Hepatic stellate cell (primary cell): ENCODE results near the gene DGLUCY.
"Not testable (repeated sequence)": the region's sequence is repeated elsewhere in the genome, so short reads cannot be mapped to it uniquely, and the experiment has no call there.

Experiments used
- DNase-seq: peaks from one replicate; pipeline ENCODE4 v3.0.0; 2011; ENCODE audit warnings: low spot score

DGLUCY gene, protein sequence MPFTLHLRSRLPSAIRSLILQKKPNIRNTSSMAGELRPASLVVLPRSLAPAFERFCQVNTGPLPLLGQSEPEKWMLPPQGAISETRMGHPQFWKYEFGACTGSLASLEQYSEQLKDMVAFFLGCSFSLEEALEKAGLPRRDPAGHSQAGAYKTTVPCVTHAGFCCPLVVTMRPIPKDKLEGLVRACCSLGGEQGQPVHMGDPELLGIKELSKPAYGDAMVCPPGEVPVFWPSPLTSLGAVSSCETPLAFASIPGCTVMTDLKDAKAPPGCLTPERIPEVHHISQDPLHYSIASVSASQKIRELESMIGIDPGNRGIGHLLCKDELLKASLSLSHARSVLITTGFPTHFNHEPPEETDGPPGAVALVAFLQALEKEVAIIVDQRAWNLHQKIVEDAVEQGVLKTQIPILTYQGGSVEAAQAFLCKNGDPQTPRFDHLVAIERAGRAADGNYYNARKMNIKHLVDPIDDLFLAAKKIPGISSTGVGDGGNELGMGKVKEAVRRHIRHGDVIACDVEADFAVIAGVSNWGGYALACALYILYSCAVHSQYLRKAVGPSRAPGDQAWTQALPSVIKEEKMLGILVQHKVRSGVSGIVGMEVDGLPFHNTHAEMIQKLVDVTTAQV

DNA sequence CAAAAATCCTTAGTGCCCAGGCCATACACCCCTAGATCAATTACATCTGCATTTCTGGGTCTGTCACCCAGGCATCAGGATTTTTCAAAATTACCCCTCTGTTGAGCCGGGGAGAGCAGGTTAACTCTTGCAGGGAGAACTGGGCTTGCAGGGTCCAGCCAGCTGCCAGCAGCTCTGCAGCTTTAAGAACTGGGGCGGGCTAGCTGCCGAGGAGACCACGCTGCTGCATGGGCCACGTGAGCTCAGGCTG, at the start of gene DGLUCY:
DGLUCY (plus strand) TSS at position 245 of the 250 bp plus-strand sequence. CDS start 46,222 bp downstream, outside the sequence.
- DNase-seq: peak; percentile 81

DNA sequence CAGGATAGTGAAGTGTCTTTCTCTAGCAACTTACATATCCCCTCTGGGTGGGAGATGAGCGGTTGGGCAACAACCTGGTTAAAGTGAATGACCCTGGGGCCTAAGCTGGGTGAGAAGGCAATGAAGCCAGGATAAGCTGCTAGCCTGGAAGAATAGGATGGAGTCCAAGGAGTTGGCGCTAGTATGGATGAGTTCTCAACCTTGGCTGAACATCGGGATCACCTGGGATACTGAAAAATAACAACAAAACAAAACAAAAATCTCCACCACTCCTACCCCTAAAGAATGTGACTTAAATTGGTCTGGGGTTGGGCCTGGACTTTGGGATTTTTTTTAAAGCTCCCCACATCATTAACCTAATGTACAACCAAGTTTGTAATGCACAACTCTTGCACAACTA, 48.6 kb upstream of the DGLUCY start:
- no peak for DNase-seq

DNA sequence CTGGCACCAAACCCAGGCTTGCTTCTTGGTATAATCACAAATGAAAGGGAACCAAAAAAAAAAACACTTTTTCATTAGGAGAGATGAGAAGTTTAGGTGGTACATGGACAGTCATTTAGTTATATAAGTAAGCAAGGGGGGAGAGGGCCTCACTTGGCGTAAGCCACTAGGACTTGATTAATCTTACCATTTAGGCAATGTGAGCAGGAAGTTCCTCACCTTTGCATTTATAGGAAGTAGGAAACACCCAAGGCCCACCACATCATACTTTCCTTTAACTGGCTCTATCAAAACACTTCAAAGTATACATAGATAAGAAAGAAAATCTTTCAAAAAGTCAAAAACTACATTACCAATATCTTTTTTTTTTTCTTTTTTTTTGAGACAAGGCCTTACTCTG, 46.7 kb upstream of the DGLUCY start:
- DNase-seq: no peak

DNA sequence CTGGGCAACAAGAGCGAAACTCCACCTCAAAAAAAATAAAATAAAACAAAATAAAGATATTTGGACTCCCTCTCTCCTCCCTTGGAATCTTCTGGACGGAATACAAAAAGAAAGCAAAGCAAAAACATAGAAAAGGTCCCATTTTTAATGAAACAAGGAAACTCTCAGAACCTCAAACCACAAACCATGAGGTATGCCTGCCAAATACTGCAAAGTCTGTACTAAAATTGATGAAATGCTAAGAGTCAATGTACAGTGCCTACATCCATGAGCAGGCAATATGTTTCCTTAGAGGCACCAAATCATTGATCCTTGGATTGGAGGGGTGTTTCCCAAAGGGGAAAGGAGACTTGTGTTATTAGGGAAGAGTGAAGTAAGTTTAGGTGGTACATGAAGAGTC, 45.2 kb upstream of the DGLUCY start:
- DNase-seq: no peak

DNA sequence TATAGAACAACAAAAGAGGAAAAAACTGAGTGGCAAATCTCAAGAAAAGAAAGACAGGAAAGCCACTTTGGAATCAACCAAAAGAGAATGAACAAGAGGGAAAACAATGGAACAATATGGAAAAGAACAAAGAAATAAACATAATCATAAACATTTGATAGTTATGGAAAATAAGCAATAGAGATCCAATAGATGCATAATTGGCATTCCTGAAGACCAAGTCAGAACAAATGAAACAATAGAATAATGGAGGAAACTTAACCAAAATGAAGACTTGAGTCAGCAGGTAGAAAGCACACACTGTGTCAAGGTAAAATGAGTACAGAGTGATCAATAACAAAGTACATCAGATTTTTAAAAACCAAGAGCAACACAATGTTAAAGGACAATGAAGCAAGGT, 43.3 kb upstream of the DGLUCY start:
- DNase-seq: no peak

DNA sequence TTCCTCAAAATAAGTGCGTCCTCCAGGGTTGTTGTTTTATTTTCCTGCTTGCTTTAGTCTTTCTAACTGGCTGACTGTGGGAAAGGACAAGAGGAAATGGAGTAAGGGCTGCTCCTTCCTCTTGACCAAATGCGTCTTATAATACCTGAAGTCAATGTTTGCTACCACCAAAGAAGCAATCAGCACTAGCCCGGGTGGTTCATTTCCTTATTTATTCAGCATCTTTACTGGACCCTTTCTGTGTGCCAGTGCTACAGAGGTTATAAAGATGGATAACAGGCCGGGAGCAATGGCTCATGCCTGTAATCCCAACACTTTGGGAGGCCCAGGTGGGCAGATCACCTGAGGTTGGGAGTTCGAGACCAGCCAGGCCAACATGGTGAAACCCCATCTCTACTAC, 38.3 kb upstream of the DGLUCY start:
- DNase-seq: no peak

DNA sequence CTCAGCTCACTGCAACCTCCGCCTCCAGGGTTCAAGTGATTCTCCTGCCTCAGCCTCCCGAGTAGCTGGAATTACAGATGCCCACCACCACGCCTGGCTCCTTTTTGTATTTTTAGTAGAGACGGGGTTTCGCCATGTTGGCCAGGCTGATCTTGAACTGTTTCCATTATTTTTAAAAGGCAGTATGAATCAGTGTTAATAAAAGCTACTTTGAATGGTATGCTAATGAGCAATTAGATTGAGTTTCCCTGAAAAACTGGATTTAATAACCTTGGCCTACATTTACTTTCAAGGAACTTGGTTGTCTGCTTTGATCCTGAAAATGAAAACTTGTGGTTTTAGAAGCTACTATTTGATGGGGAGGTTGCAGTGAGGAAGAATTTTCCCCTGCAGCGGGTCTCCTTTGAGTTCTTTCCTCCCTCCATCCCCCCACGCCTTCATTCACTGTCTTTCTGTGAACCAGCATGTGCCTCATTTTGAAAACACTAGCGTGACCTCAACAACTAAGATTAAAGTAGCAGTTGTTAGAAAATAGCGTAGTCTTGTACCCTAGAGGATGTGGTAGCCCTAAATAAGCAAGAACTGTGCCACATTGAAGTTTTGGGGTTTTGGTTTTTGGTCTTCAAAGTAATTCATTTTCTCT, 35.7 kb upstream of the DGLUCY start:
- DNase-seq: no peak

DNA sequence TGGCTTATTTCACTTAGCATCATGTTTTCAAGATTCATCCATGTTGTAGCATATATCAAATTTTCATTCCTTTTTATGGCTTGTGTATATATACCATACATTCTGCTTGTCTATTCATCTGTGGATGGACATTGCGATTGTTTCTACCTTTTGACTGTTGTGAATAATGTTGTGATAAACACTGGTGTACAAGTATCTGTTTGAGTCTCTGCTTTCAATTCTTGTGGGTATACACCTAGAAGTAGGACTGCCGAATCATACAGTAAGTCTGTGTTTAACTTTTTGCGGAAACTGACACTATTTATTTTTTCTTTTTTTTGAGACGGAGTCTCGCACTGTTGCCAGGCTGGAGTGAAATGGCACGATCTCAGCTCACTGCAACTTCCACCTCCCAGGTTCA, 33.8 kb upstream of the DGLUCY start:
- DNase-seq: no peak

DNA sequence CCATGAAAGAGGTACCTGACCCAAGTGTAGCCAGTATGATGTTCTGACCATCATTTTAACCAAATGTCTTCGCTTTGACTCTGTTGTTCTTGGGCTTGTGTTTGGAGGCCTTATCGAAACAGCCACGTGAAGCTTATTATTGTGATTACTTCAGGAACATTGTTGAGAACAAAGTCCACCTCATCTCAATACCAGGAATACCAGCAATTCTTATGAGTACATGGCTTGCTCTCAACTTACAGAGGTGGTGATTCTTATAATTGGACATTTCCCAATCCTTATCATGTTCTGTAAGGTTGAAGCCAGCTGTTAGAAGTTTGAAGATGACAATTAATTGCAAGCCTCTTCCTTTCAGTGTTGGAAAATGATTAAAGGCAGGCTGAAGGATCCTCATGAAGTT, 31.6 kb upstream of the DGLUCY start:
- DNase-seq: no peak

DNA sequence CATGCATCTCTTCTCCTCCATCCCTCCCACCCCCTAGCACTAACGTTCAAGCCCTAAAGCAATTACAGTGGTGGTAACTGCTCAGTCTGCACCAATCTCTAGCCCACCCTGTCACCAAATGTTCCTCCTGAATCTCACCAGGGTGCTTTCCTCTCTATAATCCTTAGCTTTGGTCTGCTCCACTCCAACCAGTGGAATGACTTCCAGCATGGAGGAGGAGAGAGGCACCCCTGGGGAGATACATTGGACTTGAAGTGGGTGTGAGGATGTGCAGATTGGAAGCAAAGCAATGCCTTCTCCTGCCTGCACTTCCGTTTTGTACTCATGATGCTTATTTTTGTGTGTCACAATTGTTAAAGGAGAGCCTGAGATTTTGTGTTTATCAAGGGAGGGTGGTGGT, 29.4 kb upstream of the DGLUCY start:
- no peak for DNase-seq

DNA sequence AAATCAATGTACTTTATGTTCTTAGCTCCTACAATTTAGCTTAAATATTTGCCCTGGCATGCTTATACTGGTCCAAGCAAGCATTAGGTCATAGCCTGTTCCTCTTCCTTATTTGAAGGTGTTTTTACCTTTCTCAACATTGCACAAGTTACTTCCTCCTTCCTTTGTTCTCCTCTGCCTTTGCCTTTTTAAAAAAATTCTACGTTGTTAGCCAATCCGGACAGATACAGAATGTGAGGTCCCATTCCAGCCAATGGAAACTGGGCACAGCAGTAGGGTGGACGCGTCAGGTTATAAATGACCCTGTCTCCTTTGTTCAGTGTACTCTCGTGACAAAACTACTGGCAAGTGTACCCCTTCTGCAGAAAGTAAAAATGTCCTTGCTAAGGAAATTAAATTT, 26.4 kb upstream of the DGLUCY start:
- DNase-seq: not testable (repeated sequence)

DNA sequence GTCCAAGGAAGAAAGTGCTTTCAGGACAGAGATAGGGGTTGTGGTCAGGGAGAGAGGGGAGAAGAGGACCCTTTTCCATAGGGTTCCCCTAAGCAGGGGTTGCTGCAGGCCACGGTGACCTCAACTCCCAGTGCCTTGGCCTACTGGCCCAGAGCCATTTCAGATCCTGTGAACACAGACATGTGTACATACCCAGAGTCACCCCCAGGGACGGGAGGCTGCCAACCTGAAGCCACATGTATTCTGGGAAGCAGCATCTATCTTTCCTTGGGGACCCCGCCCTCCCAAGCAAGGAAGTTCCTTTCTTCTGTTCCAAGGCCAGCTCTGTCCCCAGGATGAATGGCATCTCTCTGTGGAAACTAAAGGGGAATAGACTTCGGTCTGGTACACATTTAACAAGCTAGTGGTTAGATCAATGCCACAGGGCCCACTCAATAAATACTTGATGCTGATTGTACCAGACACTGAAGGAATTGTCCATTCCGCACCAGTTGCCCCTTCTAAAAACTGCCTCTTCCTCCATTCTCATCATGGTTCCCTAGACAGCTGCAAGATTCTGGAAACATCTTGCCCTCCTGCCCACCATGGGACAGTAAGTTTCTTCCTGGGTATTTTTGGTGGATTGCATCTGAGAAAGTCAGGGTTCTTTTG, 25.2 kb upstream of the DGLUCY start:
- no peak for DNase-seq

DNA sequence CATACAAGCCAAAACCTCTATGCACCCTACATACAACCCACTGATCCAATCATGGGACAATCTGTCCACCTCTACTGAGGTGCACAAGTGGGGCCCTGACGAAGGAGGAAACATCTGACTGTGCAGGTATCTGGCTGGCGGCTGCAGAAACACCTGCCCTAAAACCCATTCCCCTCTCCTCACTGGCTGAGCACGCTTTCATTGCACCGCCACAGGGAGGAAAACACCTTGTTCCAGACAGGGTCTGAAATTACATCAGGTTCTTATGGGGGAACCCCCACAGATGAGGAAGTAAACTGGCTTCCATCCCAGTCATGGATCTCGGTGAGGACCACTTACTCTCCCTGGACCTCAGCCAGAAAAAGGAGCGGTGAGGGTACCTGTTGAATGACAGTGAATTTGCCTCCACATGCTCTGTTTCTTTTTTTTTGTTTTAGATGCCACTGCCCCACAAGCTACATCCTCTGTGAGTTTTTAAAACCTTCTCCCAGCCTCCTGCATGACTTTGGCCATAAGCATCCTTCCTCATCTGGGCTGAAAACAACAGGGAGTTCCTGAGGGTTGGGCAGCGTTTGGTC, 23.8 kb upstream of the DGLUCY start:
- no peak for DNase-seq

DNA sequence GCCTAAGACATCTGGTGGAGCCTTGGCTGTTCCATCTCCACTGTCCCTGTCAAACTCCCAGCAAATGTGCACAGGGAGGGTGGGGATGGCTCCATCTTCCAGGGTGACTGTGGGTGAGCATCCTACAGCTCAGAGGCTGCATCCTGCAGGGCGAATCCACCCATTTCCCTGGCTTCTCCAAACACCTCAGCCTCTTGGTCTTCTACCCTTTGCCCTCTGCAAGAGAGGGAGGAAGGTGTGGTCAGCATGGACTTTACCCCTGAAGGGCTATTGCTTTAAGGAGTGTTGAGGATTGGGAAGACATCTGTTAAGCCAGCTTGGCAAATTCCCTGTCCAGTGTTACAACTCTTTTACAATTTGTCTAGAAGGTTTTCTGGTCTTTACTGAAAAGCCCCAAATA, 23.1 kb upstream of the DGLUCY start:
- DNase-seq: no peak

DNA sequence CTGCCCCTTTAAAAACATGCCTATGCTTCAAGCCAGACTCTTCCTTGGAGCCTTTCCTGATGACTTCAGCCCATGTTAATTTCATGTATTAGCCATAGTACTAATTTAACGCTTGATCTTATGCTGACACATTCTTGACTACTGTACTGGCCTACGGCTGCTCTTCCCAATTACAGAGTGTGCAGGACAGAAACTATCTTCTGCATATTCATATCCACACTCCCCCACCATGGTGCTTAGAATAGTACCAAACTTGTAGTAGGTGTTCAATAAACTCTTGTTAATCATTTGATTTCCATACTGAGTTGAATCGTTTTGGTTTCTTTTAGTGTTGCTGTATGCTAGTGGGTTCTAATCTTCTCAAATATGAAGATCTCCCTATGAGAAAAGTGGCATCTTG, 21.8 kb upstream of the DGLUCY start:
- DNase-seq: no peak

DNA sequence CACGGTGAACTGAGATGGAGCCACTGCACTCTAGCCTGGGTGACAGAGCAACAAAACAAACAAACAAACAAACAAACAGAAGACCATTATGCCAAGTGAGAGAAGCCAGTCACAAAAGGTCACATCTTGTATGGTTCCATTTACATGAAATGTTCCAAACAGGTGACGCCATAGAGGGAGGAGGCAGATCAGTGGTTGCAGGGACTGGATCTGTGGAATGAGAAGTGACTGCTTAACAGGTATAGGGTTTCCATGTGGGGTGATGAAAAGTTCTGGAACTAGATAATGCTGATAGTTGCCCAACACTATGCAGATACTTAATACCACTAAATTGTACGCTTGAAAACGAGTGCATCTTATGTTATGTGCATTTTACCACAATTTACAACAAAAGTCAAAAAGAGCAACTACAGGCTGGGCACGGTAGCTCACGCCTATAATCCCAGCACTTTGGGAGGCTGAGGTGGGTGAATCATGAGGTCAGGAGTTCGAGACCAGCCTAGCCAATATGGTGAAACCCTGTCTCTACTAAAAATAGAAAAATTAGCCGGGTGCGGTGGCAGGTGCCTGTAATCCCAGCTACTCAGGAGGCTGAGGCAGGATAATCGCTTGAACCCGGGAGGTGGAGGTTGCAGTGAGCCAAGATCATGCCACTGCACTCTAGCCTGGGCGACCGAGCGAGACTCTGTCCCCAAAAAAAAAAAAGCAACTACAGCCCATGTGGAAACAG, 20.0 kb upstream of the DGLUCY start:
- DNase-seq: not testable (repeated sequence)

DNA sequence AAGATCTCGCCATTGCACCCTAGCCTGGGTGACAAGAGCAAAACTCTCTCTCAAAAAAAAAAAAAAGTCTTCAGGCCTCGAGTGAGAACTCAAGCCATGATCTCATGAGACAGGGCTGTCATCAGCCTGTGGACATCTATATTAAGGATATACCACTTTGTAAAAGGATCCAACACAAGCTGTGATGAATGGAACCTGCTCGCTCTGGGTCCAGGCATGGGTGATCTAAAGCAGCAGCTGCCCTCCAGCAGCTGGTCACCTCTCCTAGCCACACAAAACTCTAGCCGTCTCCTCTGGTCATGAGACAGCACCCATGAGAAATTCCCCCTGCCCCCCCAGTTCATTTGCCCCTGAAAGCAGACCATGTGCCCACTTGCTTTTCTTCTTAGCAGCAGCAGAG, 19.1 kb upstream of the DGLUCY start:
- no peak for DNase-seq

DNA sequence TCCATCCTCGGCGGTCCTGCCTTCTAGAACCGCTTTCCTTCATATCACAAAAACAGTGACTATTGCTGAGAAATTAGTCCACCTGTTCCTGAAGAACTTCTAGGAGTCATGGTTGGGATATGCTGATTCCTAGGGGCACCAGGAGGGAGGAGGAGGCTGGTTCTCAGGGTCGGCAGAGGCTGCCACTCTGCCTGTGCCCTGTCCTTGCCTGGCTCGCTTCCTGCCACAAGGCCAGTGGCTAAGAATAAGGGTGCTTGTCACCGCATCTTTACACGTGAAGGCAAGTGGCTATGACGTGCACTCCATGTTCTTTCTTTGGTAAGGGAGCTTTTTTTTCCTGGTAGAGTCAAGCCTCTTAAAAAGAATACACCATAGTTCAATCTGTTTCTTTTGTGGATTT, 18.7 kb upstream of the DGLUCY start:
- DNase-seq: no peak

DNA sequence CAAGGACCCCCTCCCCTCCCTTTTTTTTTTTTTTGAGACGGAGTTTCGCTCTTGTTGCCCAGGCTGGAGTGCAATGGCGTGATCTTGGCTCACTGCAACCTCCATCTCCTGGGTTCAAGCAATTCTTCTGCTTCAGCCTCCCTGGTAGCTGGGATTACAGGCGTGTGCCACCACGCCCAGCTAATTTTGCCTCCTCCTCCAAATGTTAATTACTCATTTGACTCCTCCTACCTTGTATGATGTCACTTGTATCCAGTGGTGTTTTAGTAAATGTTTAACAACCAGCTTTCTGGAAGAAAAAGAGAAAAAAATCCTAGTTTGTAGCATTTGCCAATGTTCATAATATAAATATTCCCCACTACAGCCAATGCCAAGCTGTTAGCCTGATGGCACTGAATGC, 16.2 kb upstream of the DGLUCY start:
- not testable (repeated sequence) for DNase-seq

DNA sequence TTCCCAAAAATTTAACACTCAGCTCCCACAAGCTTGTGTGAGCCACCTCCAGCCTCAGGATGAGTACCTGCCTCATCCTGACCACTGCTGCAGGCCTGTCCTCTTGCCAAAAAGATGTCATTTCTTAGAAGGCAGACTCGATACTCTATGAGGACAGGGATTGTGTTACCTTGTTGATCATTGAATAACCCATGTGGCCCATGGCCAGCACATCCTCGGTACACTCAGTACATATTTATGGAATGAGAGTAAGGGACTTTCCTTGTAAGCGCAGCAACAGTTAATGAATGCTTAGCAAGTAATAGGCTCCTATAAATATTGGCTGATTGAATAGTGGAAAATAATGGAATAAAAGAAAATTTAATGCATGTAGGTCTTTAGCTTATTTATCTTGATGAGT, 15.3 kb upstream of the DGLUCY start:
- DNase-seq: no peak

DNA sequence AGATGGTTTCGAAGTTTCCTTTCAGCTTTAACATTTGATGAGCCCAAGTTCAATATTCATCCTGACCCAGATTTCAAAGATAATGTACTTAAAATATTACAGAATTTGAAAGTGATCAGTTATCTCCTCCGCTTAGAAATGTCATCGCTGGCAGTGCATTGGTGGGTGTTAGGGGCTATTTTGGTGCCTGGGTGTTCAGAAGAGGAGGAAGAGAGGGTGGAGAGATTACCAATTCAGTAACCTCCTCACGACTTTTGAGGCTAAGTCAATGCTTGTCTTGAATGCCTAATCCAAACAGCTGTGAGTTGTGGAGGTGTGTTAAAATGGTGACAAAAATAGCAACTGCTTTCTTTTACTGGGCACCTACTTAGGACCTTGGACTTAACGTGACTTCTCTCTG, 13.8 kb upstream of the DGLUCY start:
- no peak for DNase-seq

DNA sequence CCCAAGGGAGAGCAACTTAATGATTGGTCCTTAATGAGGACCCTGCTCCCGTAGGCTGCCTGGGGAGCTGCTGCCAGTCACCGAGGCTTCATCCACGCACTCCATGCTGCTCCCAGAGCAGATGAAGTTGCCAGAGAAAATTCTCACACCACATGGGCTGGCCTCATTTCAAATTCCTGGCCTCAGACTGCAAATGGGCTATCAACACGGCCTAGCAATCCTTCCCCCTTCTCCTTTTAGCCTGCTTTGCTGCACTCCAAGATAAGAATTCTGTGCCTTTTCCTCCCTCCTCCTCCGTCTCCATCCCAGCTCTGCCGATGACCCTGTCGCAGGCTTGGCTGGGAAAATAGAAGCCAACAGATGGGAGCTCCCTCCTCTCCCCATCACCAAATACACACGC, 10.8 kb upstream of the DGLUCY start:
- DNase-seq: no peak
